HepG2 (cell line): ENCODE data around the gene FBXO8. TPM values are rescaled to one million over a fixed set of nuclear protein-coding genes. Genes with fewer than 3 reads are reported as not detected.
A peak's percentile ranks its signal among the peaks of the same experiment; 100 is the strongest.

Experiments
- ATAC-seq: fragments of 200-7000 bp; cut with Tn5 transposase; 3 replicates; pipeline ENCODE4 v1.9.1; 2020; ENCODE audit warnings: mild to moderate bottlenecking, moderate library complexity
- BruUV-seq: library from RNA; stranded (reverse); fragments of 400-500 nt; replicated peaks from 2 replicates; lab custom pipeline; 2021; lab: Mats Ljungman, UMichigan
- CTCF ChIA-PET: fragments of 300-600 bp; formaldehyde crosslinking; extraction: SDS; loops from one replicate; lab custom pipeline; 2021; ENCODE audit warnings: low total read pairs, inconsistent platforms, low intra/inter-chr PET ratio; lab: Yijun Ruan, JAX
- POLR2A ChIA-PET: fragments of 350-600 bp; sonication (Branson Sonifier 250); formaldehyde crosslinking; loops from one replicate; lab custom pipeline; 2020; ENCODE audit warnings: antibody characterized with exemption, inconsistent platforms; lab: Yijun Ruan, JAX
- DNase-seq: peaks from one replicate; pipeline ENCODE4 v3.0.0-alpha.2; 2015; ENCODE audit warnings: low spot score
- FAIRE-seq: peaks from 3 replicates; lab custom pipeline; 2011; peaks lifted over from hg19 to GRCh38; lab: Jason Lieb, UNC
- H2AFZ ChIP-seq: one replicate; pipeline ENCODE4 v1.6.1; 2011; ENCODE audit warnings: low read length, inconsistent platforms
- H3K27ac ChIP-seq: fragments of 300-600 bp; 3 replicates; pipeline ENCODE4 v1.8.0; 2011; ENCODE audit warnings: mixed run types, mild to moderate bottlenecking, mixed read lengths, low read length, inconsistent platforms; ENCODE audit not compliant: insufficient read depth; ENCODE audit errors: extremely low read length
- H3K27me3 ChIP-seq, 2 experiments: fragments of 200-600 bp in 1 of 2; 2 replicates in 1 of 2; 3 replicates in 1 of 2; pipeline versions ENCODE4 v1.6.0 to v1.8.0; 2011; ENCODE audit warnings: low read length in 2 of 2, mild to moderate bottlenecking in 2 of 2, moderate library complexity in 2 of 2, inconsistent platforms in 1 of 2; ENCODE audit not compliant: insufficient read depth in 2 of 2, control insufficient read depth in 1 of 2
- H3K36me3 ChIP-seq, 2 experiments: fragments of 200-600 bp in 1 of 2; replicated peaks in 1 of 2; 2 replicates in 1 of 2; 3 replicates in 1 of 2; pipeline versions ENCODE4 v1.5.1 to v1.8.0; 2011; ENCODE audit warnings: low read length in 2 of 2, inconsistent platforms in 1 of 2; ENCODE audit not compliant: insufficient read depth in 2 of 2, control insufficient read depth in 1 of 2
- H3K4me1 ChIP-seq: 2 replicates; pipeline ENCODE4 v1.5.1; 2012; ENCODE audit warnings: low read length, inconsistent platforms; ENCODE audit not compliant: insufficient read depth
- H3K4me2 ChIP-seq: 2 replicates; pipeline ENCODE4 v1.6.0; 2011; ENCODE audit warnings: low read depth, low read length, inconsistent platforms
- H3K4me3 ChIP-seq, 3 experiments: fragments of 200-600 bp in 1 of 3; sonication (generic), shearing (Covaris generic) in 1 of 3; replicated peaks in 1 of 3; 2 replicates each; pipeline ENCODE4 v1.5.1; 2011 to 2016; ENCODE audit warnings: low read length in 3 of 3, inconsistent platforms in 2 of 3, low read depth in 2 of 3, mild to moderate bottlenecking in 2 of 3, control low read depth in 1 of 3, mixed read lengths in 1 of 3; ENCODE audit not compliant: insufficient read depth in 1 of 3
- H3K79me2 ChIP-seq: one replicate; pipeline ENCODE4 v1.6.1; 2011; ENCODE audit warnings: low read length, inconsistent platforms; ENCODE audit not compliant: insufficient read depth
- H3K9ac ChIP-seq: 2 replicates; pipeline ENCODE4 v1.6.0; 2011; ENCODE audit warnings: mild to moderate bottlenecking, low read depth, low read length, inconsistent platforms; ENCODE audit not compliant: insufficient read depth
- H3K9me3 ChIP-seq: 2 replicates; pipeline ENCODE4 v1.5.1; 2012; ENCODE audit warnings: mild to moderate bottlenecking, low read length
- H4K20me1 ChIP-seq: 2 replicates; pipeline ENCODE4 v1.6.0; 2011; ENCODE audit warnings: inconsistent platforms, mild to moderate bottlenecking, low read length, moderate library complexity; ENCODE audit not compliant: insufficient read depth
- FOSL1 ChIP-seq: sonication (generic); formaldehyde crosslinking; IDR thresholded peaks from 2 replicates; pipeline ENCODE4 v1.9.0; 2021; ENCODE audit warnings: missing genetic modification reagents, borderline replicate concordance
- MAFK ChIP-seq, 2 experiments: IDR thresholded peaks in 1 of 2; conservative IDR thresholded peaks in 1 of 2; 2 replicates each; pipeline ENCODE4 v1.6.1; 2011; ENCODE audit warnings: improper control_type of control experiment in 2 of 2, low read length in 2 of 2
- NFAT5 ChIP-seq: sonication (generic); formaldehyde crosslinking; IDR thresholded peaks from 2 replicates; pipeline ENCODE4 v1.4.0; 2020; ENCODE audit warnings: missing genetic modification reagents
- ZBTB43 ChIP-seq: sonication (generic); formaldehyde crosslinking; conservative IDR thresholded peaks from 2 replicates; pipeline ENCODE4 v1.4.0; 2020; ENCODE audit warnings: missing genetic modification reagents
- ZFY ChIP-seq: sonication (generic); formaldehyde crosslinking; IDR thresholded peaks from 2 replicates; pipeline ENCODE4 v1.4.0; 2020; ENCODE audit warnings: missing genetic modification reagents
- WGBS: methylation state at CpG from one replicate; pipeline ENCODE4 v1.1.6; 2017; ENCODE audit warnings: low lambda C conversion rate; 5-methylcytosine and 5-hydroxymethylcytosine counted together
- in situ Hi-C: cut with HindIII; loops from 2 replicates; pipeline ENCODE4 v1.10.0; 2017; ENCODE audit warnings: low pct_unique_long_range_greater_than_20kb; ENCODE audit not compliant: extremely low pct_ligation_motif_present
- intact Hi-C: fragments of 100-400 bp; cut with micrococcal nuclease; formaldehyde crosslinking; loops from one replicate; pipeline ENCODE4 v1.10.0; 2022; ENCODE audit not compliant: unreplicated experiment
- polyA plus RNA-seq, 8 experiments: library from polyadenylated mRNA; depleted of rRNA in 3 of 8; stranded (reverse) in 7 of 8; unstranded in 1 of 8; fragments of >200 nt; fragmentation: Illumina TruSeq in 4 of 8; extraction: Trizol in 4 of 8; gene quantifications; 2 replicates each; pipeline versions ENCODE4 v1.2.1 to v1.2.3, GENCODE V29; 2011 to 2016; ENCODE audit warnings: low read depth in 4 of 8, missing spikeins in 1 of 8, mixed read lengths in 1 of 8; ENCODE audit not compliant: insufficient read depth in 1 of 8
- total RNA-seq, 5 experiments: library from RNA; depleted of rRNA; stranded (reverse); fragments of >200 nt; fragmentation: Illumina TruSeq; extraction: Trizol; gene quantifications; 2 replicates each; pipeline ENCODE4 v1.2.3, GENCODE V29; 2016; ENCODE audit warnings: low read depth in 1 of 5
- TF ChIP-seq, protein P1 (sequence below): fragments of 450-650 bp; IDR thresholded peaks from 2 replicates; pipeline ENCODE4 v1.6.1; 2016

FBXO8 gene
- total and polyA plus RNA-seq, 2 of the 13 experiments (the other 11 are each of a cell fraction or from before 2014, with no cell fraction given) = 11.7 to 15.2 TPM

- TF ChIP-seq ZFY (CRISPR knock-in tag) (no peak), NFAT5 (no peak), FOSL1 (CRISPR knock-in tag) (no peak)
Measured at GRCh38 chr4:174255786-174256185, 27.7 kb downstream of the FBXO8 start (continued).

GRCh38 chr4:174255374-174255773, 28.1 kb downstream of the FBXO8 start:
- no peak overlapping the region for H3K27ac ChIP-seq
- FAIRE-seq = no peak
- in situ Hi-C loops (no loop called here), intact Hi-C loops (no loop called here)
- peaks cover 6% of the 10 kb centered on the region for H3K4me1 ChIP-seq
- H3K36me3 ChIP-seq = no peaks in the 10 kb centered on the region; a peak in 2 of 5 replicates
- H3K4me2 ChIP-seq = no peak overlapping the region
- H3K9ac ChIP-seq = no peak overlapping the region
- CTCF ChIA-PET = no interaction called here
- no peaks in the 10 kb centered on the region for H3K27me3 ChIP-seq
- DNase-seq = no peak
- no peaks in the 10 kb centered on the region for H3K79me2 ChIP-seq
- H4K20me1 ChIP-seq = no peaks in the 10 kb centered on the region
- no TSS peak for BruUV-seq
- POLR2A ChIA-PET = no interaction called here
- 98% methylated on average over 1 of the region's 1 CpG for WGBS
- no peak for ATAC-seq
- TF ChIP-seq, protein P1, sequence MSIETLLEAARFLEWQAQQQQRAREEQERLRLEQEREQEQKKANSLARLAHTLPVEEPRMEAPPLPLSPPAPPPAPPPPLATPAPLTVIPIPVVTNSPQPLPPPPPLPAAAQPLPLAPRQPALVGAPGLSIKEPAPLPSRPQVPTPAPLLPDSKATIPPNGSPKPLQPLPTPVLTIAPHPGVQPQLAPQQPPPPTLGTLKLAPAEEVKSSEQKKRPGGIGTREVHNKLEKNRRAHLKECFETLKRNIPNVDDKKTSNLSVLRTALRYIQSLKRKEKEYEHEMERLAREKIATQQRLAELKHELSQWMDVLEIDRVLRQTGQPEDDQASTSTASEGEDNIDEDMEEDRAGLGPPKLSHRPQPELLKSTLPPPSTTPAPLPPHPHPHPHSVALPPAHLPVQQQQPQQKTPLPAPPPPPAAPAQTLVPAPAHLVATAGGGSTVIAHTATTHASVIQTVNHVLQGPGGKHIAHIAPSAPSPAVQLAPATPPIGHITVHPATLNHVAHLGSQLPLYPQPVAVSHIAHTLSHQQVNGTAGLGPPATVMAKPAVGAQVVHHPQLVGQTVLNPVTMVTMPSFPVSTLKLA = peak; percentile 53
- TF ChIP-seq MAFK (conservative IDR thresholded peaks at IDR 0.05 in 1 of 2, IDR thresholded peaks at IDR 0.05 in 1 of 2; ENCODE audit: low read length in 2 of 2) = 0 out of 4 replicates have a peak, but pooled peaks of 1 of the 2 experiments have one; percentile 25
- no peak for TF ChIP-seq ZBTB43 (CRISPR knock-in tag)
- H2AFZ ChIP-seq = no peak overlapping the region
- no peak overlapping the region for H3K4me3 ChIP-seq
- H3K9me3 ChIP-seq = no peaks in the 10 kb centered on the region
